H1 (cell line): ENCODE results near the gene BCAS3. TPM values are rescaled to one million over a fixed set of nuclear protein-coding genes. Genes with fewer than 3 reads are reported as not detected.

Source experiments
- CTCF ChIA-PET: fragments of 300-600 bp; sonication (Branson Sonifier 250); formaldehyde crosslinking; loops from one replicate; lab custom pipeline; 2021; ENCODE audit not compliant: partially characterized antibody; lab: Charles Lee
- POLR2A ChIA-PET: fragments of 300-600 bp; sonication (Branson Sonifier 250); formaldehyde crosslinking; loops from one replicate; lab custom pipeline; 2021; ENCODE audit warnings: inconsistent platforms; ENCODE audit not compliant: partially characterized antibody; lab: Charles Lee
- DNase-seq, 2 experiments: peaks; one replicate each; pipeline versions ENCODE4 v3.0.0 to v3.0.0-alpha.2; 2010 to 2022; ENCODE audit warnings: low spot score in 2 of 2, low read depth in 1 of 2, mixed read lengths in 1 of 2
- FAIRE-seq: peaks from 2 replicates; lab custom pipeline; 2011; peaks lifted over from hg19 to GRCh38; lab: Jason Lieb, UNC
- H2AFZ ChIP-seq: 2 replicates; pipeline ENCODE4 v1.8.1; 2012; ENCODE audit warnings: low read length, inconsistent platforms
- H2AK5ac ChIP-seq: 2 replicates; pipeline ENCODE4 v1.6.1; 2013; ENCODE audit warnings: low read depth, low read length
- H2BK120ac ChIP-seq: replicated peaks from 2 replicates; pipeline ENCODE3; 2013; ENCODE audit warnings: low read depth, low read length, inconsistent platforms
- H2BK12ac ChIP-seq: 2 replicates; pipeline ENCODE4 v1.6.1; 2013; ENCODE audit warnings: low read depth, low read length
- H2BK15ac ChIP-seq: 2 replicates; pipeline ENCODE4 v1.6.1; 2013; ENCODE audit warnings: low read length
- H2BK20ac ChIP-seq: 2 replicates; pipeline ENCODE4 v1.6.1; 2013; ENCODE audit warnings: low read length
- H2BK5ac ChIP-seq: 2 replicates; pipeline ENCODE4 v1.6.1; 2013; ENCODE audit warnings: low read depth, low read length
- H3K14ac ChIP-seq: 2 replicates; pipeline ENCODE4 v1.6.1; 2013; ENCODE audit warnings: inconsistent platforms; ENCODE audit not compliant: insufficient read length
- H3K18ac ChIP-seq: 2 replicates; pipeline ENCODE4 v1.6.1; 2013; ENCODE audit warnings: low read length; ENCODE audit errors: extremely low read depth
- H3K23ac ChIP-seq: 2 replicates; pipeline ENCODE4 v1.6.1; 2013; ENCODE audit warnings: inconsistent platforms; ENCODE audit not compliant: insufficient read length
- H3K23me2 ChIP-seq: 2 replicates; pipeline ENCODE4 v1.6.1; 2013; ENCODE audit warnings: low read depth, low read length
- H3K27ac ChIP-seq: 2 replicates; pipeline ENCODE4 v1.6.1; 2011; ENCODE audit warnings: low read depth, low read length, inconsistent platforms
- H3K27me3 ChIP-seq, 4 experiments: replicated peaks in 1 of 4; 1 replicate in 1 of 4; 2 replicates in 3 of 4; pipeline versions ENCODE4 v1.6.1 to v1.8.1; 2011 to 2013; ENCODE audit warnings: low read length in 3 of 4, mild to moderate bottlenecking in 3 of 4, inconsistent platforms in 2 of 4, mixed read lengths in 2 of 4, moderate library complexity in 1 of 4; ENCODE audit not compliant: control insufficient read depth in 3 of 4, insufficient read depth in 3 of 4; ENCODE audit errors: extremely low read depth in 1 of 4
- H3K36me3 ChIP-seq, 4 experiments: 2 replicates each; pipeline versions ENCODE4 v1.6.1 to v1.8.1; 2011 to 2013; ENCODE audit warnings: mild to moderate bottlenecking in 4 of 4, low read length in 3 of 4, moderate library complexity in 2 of 4, control low read depth in 1 of 4, inconsistent platforms in 1 of 4; ENCODE audit not compliant: insufficient read depth in 4 of 4, control insufficient read depth in 2 of 4
- H3K4ac ChIP-seq: replicated peaks from 2 replicates; pipeline ENCODE3; 2013; ENCODE audit warnings: low read length, low read depth, mixed read lengths, inconsistent platforms; ENCODE audit not compliant: insufficient read length
- H3K4me1 ChIP-seq, 4 experiments: replicated peaks in 1 of 4; 1 replicate in 1 of 4; 2 replicates in 3 of 4; pipeline versions ENCODE4 v1.6.1 to v1.8.1; 2011 to 2013; ENCODE audit warnings: low read length in 3 of 4, inconsistent platforms in 2 of 4, mixed read lengths in 1 of 4; ENCODE audit not compliant: insufficient read depth in 4 of 4, control insufficient read depth in 3 of 4
- H3K4me2 ChIP-seq, 2 experiments: 2 replicates each; pipeline versions ENCODE4 v1.6.1 to v1.8.1; 2011 to 2013; ENCODE audit warnings: low read depth in 2 of 2, low read length in 2 of 2, control low read depth in 1 of 2, inconsistent platforms in 1 of 2, mild to moderate bottlenecking in 1 of 2; ENCODE audit not compliant: insufficient read depth in 1 of 2
- H3K4me3 ChIP-seq, 4 experiments: fragments of 200-600, 300-600 bp in 1 of 4; sonication (generic), shearing (Covaris generic), sonication (Bioruptor Twin) in 1 of 4; 2 replicates each; pipeline versions ENCODE4 v1.5.1 to v1.8.1; 2011 to 2016; ENCODE audit warnings: low read length in 4 of 4, low read depth in 3 of 4, control low read depth in 2 of 4, inconsistent platforms in 2 of 4, mild to moderate bottlenecking in 2 of 4, mixed read lengths in 1 of 4, moderate library complexity in 1 of 4; ENCODE audit not compliant: insufficient read depth in 2 of 4; ENCODE audit errors: extremely low read depth in 1 of 4
- H3K56ac ChIP-seq: replicated peaks from 2 replicates; pipeline ENCODE3; 2013; ENCODE audit warnings: low read depth, mild to moderate bottlenecking, mixed read lengths, low read length, inconsistent platforms; ENCODE audit not compliant: insufficient read length
- H3K79me1 ChIP-seq: 2 replicates; pipeline ENCODE4 v1.6.1; 2013; ENCODE audit warnings: low read depth, low read length, control low read depth
- H3K79me2 ChIP-seq, 2 experiments: 2 replicates each; pipeline versions ENCODE4 v1.6.1 to v1.8.1; 2012 to 2013; ENCODE audit warnings: low read length in 2 of 2, mild to moderate bottlenecking in 2 of 2, inconsistent platforms in 1 of 2; ENCODE audit not compliant: insufficient read depth in 2 of 2, control insufficient read depth in 1 of 2
- H3K9ac ChIP-seq, 4 experiments: replicated peaks in 1 of 4; 1 replicate in 1 of 4; 2 replicates in 3 of 4; pipeline versions ENCODE4 v1.6.1 to v1.8.1; 2011 to 2013; ENCODE audit warnings: low read depth in 3 of 4, low read length in 3 of 4, control low read depth in 2 of 4, mild to moderate bottlenecking in 2 of 4, moderate library complexity in 2 of 4, inconsistent platforms in 1 of 4; ENCODE audit errors: extremely low read depth in 1 of 4
- H3K9me3 ChIP-seq, 2 experiments: 2 replicates each; pipeline versions ENCODE4 v1.6.1 to v1.8.1; 2012 to 2013; ENCODE audit warnings: mild to moderate bottlenecking in 2 of 2, moderate library complexity in 2 of 2, control low read depth in 1 of 2, inconsistent platforms in 1 of 2, low read depth in 1 of 2, low read length in 1 of 2, mixed read lengths in 1 of 2; ENCODE audit not compliant: insufficient read depth in 2 of 2
- H4K20me1 ChIP-seq, 2 experiments: replicated peaks in 1 of 2; 2 replicates each; pipeline versions ENCODE3 to v1.8.1; 2011 to 2013; ENCODE audit warnings: inconsistent platforms in 2 of 2, low read length in 2 of 2, mild to moderate bottlenecking in 1 of 2; ENCODE audit not compliant: insufficient read depth in 2 of 2, control insufficient read depth in 1 of 2
- H4K5ac ChIP-seq: 2 replicates; pipeline ENCODE4 v1.6.1; 2013; ENCODE audit warnings: low read length, low read depth, mixed read lengths, inconsistent platforms; ENCODE audit not compliant: insufficient read length
- H4K8ac ChIP-seq: 2 replicates; pipeline ENCODE4 v1.8.0; 2013; ENCODE audit warnings: mild to moderate bottlenecking, moderate library complexity, low read length, inconsistent platforms; ENCODE audit not compliant: insufficient read depth; ENCODE audit errors: extremely low read depth
- H4K91ac ChIP-seq: replicated peaks from 2 replicates; pipeline ENCODE3; 2013; ENCODE audit warnings: low read length, mixed read lengths, inconsistent platforms; ENCODE audit not compliant: insufficient read length
- EZH2 ChIP-seq: fragments of 200-600 bp; sonication (generic); IDR thresholded peaks from 2 replicates; pipeline ENCODE4 v1.7.1; 2012; ENCODE audit warnings: low read depth, mild to moderate bottlenecking, moderate library complexity, low read length, inconsistent platforms; ENCODE audit not compliant: severe bottlenecking
- NRF1 ChIP-seq: IDR thresholded peaks from 2 replicates; pipeline ENCODE4 v1.6.1; 2011; ENCODE audit warnings: mild to moderate bottlenecking, low read depth, low read length, improper control_type of control experiment
- SIRT6 ChIP-seq: IDR thresholded peaks from one replicate; pipeline ENCODE4 v1.7.1; 2012; ENCODE audit warnings: low read length, inconsistent platforms
- SP1 ChIP-seq: IDR thresholded peaks from 2 replicates; pipeline ENCODE4 v1.6.1; 2011; ENCODE audit warnings: low read depth, low read length
- TAF1 ChIP-seq: IDR thresholded peaks from 2 replicates; pipeline ENCODE4 v1.6.1; 2011; ENCODE audit warnings: mild to moderate bottlenecking, low read depth, low read length
- YY1 ChIP-seq: IDR thresholded peaks from 2 replicates; pipeline ENCODE4 v1.6.1; 2011; ENCODE audit warnings: low read depth, mild to moderate bottlenecking, low read length
- WGBS, 2 experiments: shearing (Covaris generic) in 1 of 2; methylation state at CpG; one replicate each; pipeline versions ENCODE4 v1.1.6 to v1.1.7; 2013 to 2015; ENCODE audit warnings: low lambda C conversion rate in 2 of 2, mixed read lengths in 2 of 2, inconsistent platforms in 1 of 2, low coverage in 1 of 2, missing lambda C conversion rate in 1 of 2; ENCODE audit not compliant: insufficient replicate concordance in 2 of 2, insufficient coverage in 1 of 2, insufficient read length in 1 of 2; ENCODE audit errors: extremely low coverage in 1 of 2, missing lambda C conversion rate in 1 of 2; 5-methylcytosine and 5-hydroxymethylcytosine counted together
- polyA plus RNA-seq, 7 experiments: library from polyadenylated mRNA; depleted of rRNA in 3 of 7; stranded (reverse) in 5 of 7; unstranded in 2 of 7; fragments of >200 nt in 5 of 7; fragments of 200-250 nt in 2 of 7; gene quantifications; 1 replicate in 5 of 7; 2 replicates in 1 of 7; 4 replicates in 1 of 7; pipeline versions ENCODE4 v1.2.1 to v1.2.3, GENCODE V29; 2011 to 2013; ENCODE audit warnings: missing spikeins in 2 of 7, mixed read lengths in 2 of 7
- total RNA-seq: library from RNA; stranded (reverse); fragmentation: NEBNext Ultra II Directional; extraction: Animal tissue kit (Norgen Biotek cat#: 25700); gene quantifications from 2 replicates; pipeline ENCODE4 v1.2.1, GENCODE V29; 2021
- TF ChIP-seq, protein P1 (sequence below): IDR thresholded peaks from 2 replicates; pipeline ENCODE4 v1.6.1; 2011; ENCODE audit warnings: low read length, improper control_type of control experiment

The BCAS3 gene
- total and polyA plus RNA-seq, 2 of the 8 experiments (the other 6 are each of a cell fraction or from before 2014, with no cell fraction given) = 9.9 to 13.3 TPM

- no peak for DNase-seq
- ChIA-PET POLR2A (no interaction called here), CTCF (interaction anchor here (0.6 kb wide), 1 partner anchor 226 kb away, joined by 3 read pairs; no protein-coding TSS in a partner anchor)
- no peak overlapping the region for H3K4me3 ChIP-seq
- no peaks in the 10 kb centered on the region for H3K79me2 ChIP-seq
- H3K23me2 ChIP-seq = no peaks in the 10 kb centered on the region
- FAIRE-seq = no peak
- H2BK5ac ChIP-seq = no peak overlapping the region
- no peak overlapping the region for H3K9ac ChIP-seq
- no peak overlapping the region for H3K18ac ChIP-seq
- H4K8ac ChIP-seq = no peak overlapping the region
- no peaks in the 10 kb centered on the region for H3K9me3 ChIP-seq
- no peak overlapping the region for H2BK12ac ChIP-seq
- H3K27ac ChIP-seq = no peak overlapping the region
- WGBS, 2 experiments = 92% methylated on average over 5 of the region's 5 CpGs; no CpG with 5 or more reads in 1 of the 2 experiments
- no peaks in the 10 kb centered on the region for H3K27me3 ChIP-seq
- H2BK15ac ChIP-seq = no peak overlapping the region
- no peak overlapping the region for H3K4me2 ChIP-seq
- H4K20me1 ChIP-seq = no peaks in the 10 kb centered on the region
- H3K14ac ChIP-seq = no peak overlapping the region
- no peak overlapping the region for H4K91ac ChIP-seq
- H2BK120ac ChIP-seq = no peak overlapping the region
- H4K5ac ChIP-seq = no peak overlapping the region
- H3K79me1 ChIP-seq = no peaks in the 10 kb centered on the region
- no peak overlapping the region for H2AFZ ChIP-seq
- no peak overlapping the region for H3K56ac ChIP-seq
- no peak overlapping the region for H2BK20ac ChIP-seq
- no peak overlapping the region for H3K23ac ChIP-seq
- no peak overlapping the region for H2AK5ac ChIP-seq
- no peaks in the 10 kb centered on the region; a peak in 1 of 7 replicates for H3K4me1 ChIP-seq
- no peak overlapping the region for H3K4ac ChIP-seq
- no peaks in the 10 kb centered on the region for H3K36me3 ChIP-seq
- TF ChIP-seq NRF1 (no peak), SIRT6 (no peak), EZH2 (no peak), SP1 (no peak), YY1 (no peak), TAF1 (no peak)
- TF ChIP-seq, protein P1, sequence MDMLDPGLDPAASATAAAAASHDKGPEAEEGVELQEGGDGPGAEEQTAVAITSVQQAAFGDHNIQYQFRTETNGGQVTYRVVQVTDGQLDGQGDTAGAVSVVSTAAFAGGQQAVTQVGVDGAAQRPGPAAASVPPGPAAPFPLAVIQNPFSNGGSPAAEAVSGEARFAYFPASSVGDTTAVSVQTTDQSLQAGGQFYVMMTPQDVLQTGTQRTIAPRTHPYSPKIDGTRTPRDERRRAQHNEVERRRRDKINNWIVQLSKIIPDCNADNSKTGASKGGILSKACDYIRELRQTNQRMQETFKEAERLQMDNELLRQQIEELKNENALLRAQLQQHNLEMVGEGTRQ = no peak
Measured at GRCh38 chr17:60823515-60823914, 145.9 kb downstream of the BCAS3 start.
